GM21723 (cell line): ENCODE data around the gene CHRD.

Source experiments
- ATAC-seq: cut with Tn5 transposase; IDR thresholded peaks from one replicate; pipeline ENCODE4 v1.9.1; 2021; ENCODE audit warnings: mild to moderate bottlenecking, moderate library complexity; ENCODE audit not compliant: unreplicated experiment

CHRD gene

GRCh38 chr3:184381261-184382224 is 1.7 kb downstream of the CHRD start:
- ATAC-seq: no peak

GRCh38 chr3:184382326-184383032 is 2.6 kb downstream of the CHRD start:
- ATAC-seq: no peak

GRCh38 chr3:184383033-184383740 is 3.3 kb downstream of the CHRD start:
- ATAC-seq: no peak

- no peak for ATAC-seq
Measured at GRCh38 chr3:184384342-184384741, 4.5 kb downstream of the CHRD start.

GRCh38 chr3:184384856-184385422 is 5.1 kb downstream of the CHRD start:
- no peak for ATAC-seq

GRCh38 chr3:184386047-184386806 is 6.4 kb downstream of the CHRD start:
- ATAC-seq: no peak

- no peak for ATAC-seq
Measured at GRCh38 chr3:184387174-184387714, 7.4 kb downstream of the CHRD start.

GRCh38 chr3:184388164-184388935 is 8.5 kb downstream of the CHRD start:
- ATAC-seq: no peak

- no peak for ATAC-seq
Measured at GRCh38 chr3:184388936-184389230, 9.0 kb downstream of the CHRD start.

GRCh38 chr3:184389384-184389783 is 9.5 kb downstream of the CHRD start:
- ATAC-seq: no peak

- no peak for ATAC-seq
Measured at GRCh38 chr3:184389935-184390528, 10.2 kb downstream of the CHRD start.

GRCh38 chr3:184391266-184391665 is 11.4 kb downstream of the CHRD start:
- no peak for ATAC-seq

- ATAC-seq: no peak
Measured at GRCh38 chr3:184395320-184395660, 15.4 kb downstream of the CHRD start.

GRCh38 chr3:184399410-184399809 is 19.6 kb downstream of the CHRD start:
- no peak for ATAC-seq

GRCh38 chr3:184405075-184406030 is 25.5 kb downstream of the CHRD start:
- no peak for ATAC-seq

- ATAC-seq: no peak
Measured at GRCh38 chr3:184409331-184409926, 29.6 kb downstream of the CHRD start.

- ATAC-seq: no peak
Measured at GRCh38 chr3:184409946-184410500, 30.2 kb downstream of the CHRD start.
